HG02678 (cell line): ENCODE measurements around the gene TMEM51.

Experiments used
- ATAC-seq: cut with Tn5 transposase; IDR thresholded peaks from one replicate; pipeline ENCODE4 v1.9.1; 2021; ENCODE audit warnings: mild to moderate bottlenecking, moderate library complexity; ENCODE audit not compliant: unreplicated experiment

TMEM51 gene

GRCh38 chr1:15191770-15192169 is 38.2 kb downstream of the TMEM51 start:
- ATAC-seq, result no peak

GRCh38 chr1:15192916-15193550 is 39.5 kb downstream of the TMEM51 start:
- no peak for ATAC-seq

- ATAC-seq, result no peak
These were observed 42.0 kb downstream of the TMEM51 start for GRCh38 chr1:15195420-15196052.

GRCh38 chr1:15196069-15196468 is 42.5 kb downstream of the TMEM51 start:
- ATAC-seq, result no peak

- no peak for ATAC-seq
These were observed 43.4 kb downstream of the TMEM51 start for GRCh38 chr1:15196807-15197530.

GRCh38 chr1:15197591-15198447 is 44.3 kb downstream of the TMEM51 start:
- ATAC-seq, result no peak

GRCh38 chr1:15198684-15199083 is 45.1 kb downstream of the TMEM51 start:
- no peak for ATAC-seq

GRCh38 chr1:15201221-15201620 is 47.7 kb downstream of the TMEM51 start:
- no peak for ATAC-seq

GRCh38 chr1:15201849-15202551 is 48.5 kb downstream of the TMEM51 start:
- no peak for ATAC-seq

- ATAC-seq, result no peak
These were observed 51.4 kb downstream of the TMEM51 start for GRCh38 chr1:15204931-15205330.

GRCh38 chr1:15205586-15206346 is 52.2 kb downstream of the TMEM51 start:
- ATAC-seq, result no peak

- no peak for ATAC-seq
These were observed 53.0 kb downstream of the TMEM51 start for GRCh38 chr1:15206418-15207030.

- no peak for ATAC-seq
These were observed 53.7 kb downstream of the TMEM51 start for GRCh38 chr1:15207031-15207828.

GRCh38 chr1:15207829-15208429 is 54.4 kb downstream of the TMEM51 start:
- ATAC-seq, result no peak

- no peak for ATAC-seq
These were observed 57.3 kb downstream of the TMEM51 start for GRCh38 chr1:15210651-15211375.

GRCh38 chr1:15211424-15211823 is 57.9 kb downstream of the TMEM51 start:
- ATAC-seq, result no peak

GRCh38 chr1:15212216-15212953 is 58.8 kb downstream of the TMEM51 start:
- no peak for ATAC-seq
